Activated T-cell treated with anti-CD3 and anti-CD28 coated beads, Interleukin-2, amount 50 U/mL, for 24 hours (primary cell): Measurements from ENCODE around the gene INPP5A.
"Not testable (repeated sequence)": the region's sequence is repeated elsewhere in the genome, so short reads cannot be mapped to it uniquely, and the experiment has no call there.

ENCODE experiments used
- DNase-seq: peaks from one replicate; pipeline ENCODE4 v3.0.0-alpha.2; 2020
- H3K27ac Mint-ChIP-seq: 2 replicates; pipeline ENCODE4 v1.8.0; 2020; ENCODE audit warnings: mild to moderate bottlenecking, mixed read lengths
- H3K27me3 Mint-ChIP-seq: 2 replicates; pipeline ENCODE4 v1.8.0; 2020; ENCODE audit warnings: mixed read lengths
- H3K36me3 Mint-ChIP-seq: 2 replicates; pipeline ENCODE4 v1.8.0; 2020; ENCODE audit warnings: low read depth, mixed read lengths
- H3K4me1 Mint-ChIP-seq: 2 replicates; pipeline ENCODE4 v1.8.0; 2020; ENCODE audit warnings: low read depth, mixed read lengths
- H3K4me3 Mint-ChIP-seq: 2 replicates; pipeline ENCODE4 v1.8.0; 2020; ENCODE audit warnings: mild to moderate bottlenecking, moderate library complexity, mixed read lengths
- H3K9me3 Mint-ChIP-seq: 2 replicates; pipeline ENCODE4 v1.8.0; 2020; ENCODE audit warnings: mixed read lengths

INPP5A gene

DNA sequence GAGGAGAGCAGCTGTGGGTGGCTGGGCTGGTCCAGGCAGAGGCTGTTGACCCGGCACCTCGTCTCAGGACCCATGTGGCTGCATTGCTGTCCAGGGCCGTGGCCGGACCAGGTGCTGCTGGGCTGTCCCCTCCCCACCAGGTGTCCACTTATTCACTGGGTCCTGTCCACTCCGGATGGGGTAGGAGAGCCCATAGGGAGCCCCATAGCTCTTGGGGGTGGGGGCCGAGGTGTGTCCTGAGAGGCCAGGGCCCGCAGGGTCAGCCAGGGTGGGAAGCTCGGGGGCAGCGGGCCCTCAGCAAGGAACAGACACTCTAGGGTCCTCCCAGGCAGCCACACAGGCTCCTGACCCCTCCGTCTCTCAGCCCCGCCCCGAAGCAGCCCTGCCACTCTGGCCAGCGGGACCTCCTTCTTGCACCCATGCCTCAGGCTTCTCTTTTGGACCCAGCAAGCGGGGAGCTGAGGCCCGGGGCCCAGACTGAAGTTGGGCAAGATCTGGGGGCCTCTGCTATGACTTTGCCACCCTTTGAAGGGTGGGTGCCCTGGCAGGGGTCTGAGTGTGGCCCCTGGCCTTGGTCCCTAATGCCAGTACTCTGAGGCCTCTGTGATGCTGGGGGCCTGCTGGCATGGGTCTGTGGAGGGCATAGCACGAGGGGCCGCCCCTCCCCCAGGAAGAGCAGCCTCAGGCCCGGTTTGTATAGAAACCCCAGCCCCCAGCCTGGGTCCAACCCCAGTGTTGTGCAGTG is 162.0 kb downstream of the INPP5A start:
- H3K9me3 Mint-ChIP-seq = no peaks in the 10 kb centered on the region
- H3K36me3 Mint-ChIP-seq = peaks cover 50% of the 10 kb centered on the region
- H3K4me3 Mint-ChIP-seq = no peak overlapping the region
- no peaks in the 10 kb centered on the region for H3K27me3 Mint-ChIP-seq
- DNase-seq = no peak
- H3K27ac Mint-ChIP-seq = no peak overlapping the region
- H3K4me1 Mint-ChIP-seq = peaks cover 2% of the 10 kb centered on the region

- Mint-ChIP-seq H3K4me3 (no peak overlapping the region), H3K27ac (no peak overlapping the region), H3K36me3 (peaks cover 54% of the 10 kb centered on the region)
These were observed 162.8 kb downstream of the INPP5A start for GRCh38 chr10:132700156-132701098.

GRCh38 chr10:132701099-132701845 is 163.7 kb downstream of the INPP5A start:
- peaks cover 7% of the 10 kb centered on the region for H3K9me3 Mint-ChIP-seq
- no peak overlapping the region for H3K27ac Mint-ChIP-seq
- no peaks in the 10 kb centered on the region for H3K4me1 Mint-ChIP-seq
- H3K36me3 Mint-ChIP-seq = peaks cover 59% of the 10 kb centered on the region
- no peak overlapping the region for H3K4me3 Mint-ChIP-seq
- no peaks in the 10 kb centered on the region for H3K27me3 Mint-ChIP-seq
- DNase-seq = no peak

More at GRCh38 chr10:132700156-132701098, 162.8 kb downstream of the INPP5A start:
- Mint-ChIP-seq H3K9me3 (no peaks in the 10 kb centered on the region), H3K27me3 (no peaks in the 10 kb centered on the region), H3K4me1 (peaks cover 2% of the 10 kb centered on the region)
- DNase-seq = no peak

GRCh38 chr10:132701846-132702190 is 164.2 kb downstream of the INPP5A start:
- H3K36me3 Mint-ChIP-seq = peaks cover 64% of the 10 kb centered on the region
- no peak for DNase-seq
- no peak overlapping the region for H3K27ac Mint-ChIP-seq
- no peaks in the 10 kb centered on the region for H3K27me3 Mint-ChIP-seq
- peaks cover 8% of the 10 kb centered on the region for H3K9me3 Mint-ChIP-seq
- no peak overlapping the region for H3K4me3 Mint-ChIP-seq
- no peaks in the 10 kb centered on the region for H3K4me1 Mint-ChIP-seq

GRCh38 chr10:132702601-132703418 is 165.2 kb downstream of the INPP5A start:
- H3K27me3 Mint-ChIP-seq = no peaks in the 10 kb centered on the region
- no peak for DNase-seq
- peaks cover 8% of the 10 kb centered on the region for H3K9me3 Mint-ChIP-seq
- H3K4me3 Mint-ChIP-seq = no peak overlapping the region
- H3K36me3 Mint-ChIP-seq = peaks cover 66% of the 10 kb centered on the region
- H3K4me1 Mint-ChIP-seq = no peaks in the 10 kb centered on the region
- H3K27ac Mint-ChIP-seq = no peak overlapping the region

DNA sequence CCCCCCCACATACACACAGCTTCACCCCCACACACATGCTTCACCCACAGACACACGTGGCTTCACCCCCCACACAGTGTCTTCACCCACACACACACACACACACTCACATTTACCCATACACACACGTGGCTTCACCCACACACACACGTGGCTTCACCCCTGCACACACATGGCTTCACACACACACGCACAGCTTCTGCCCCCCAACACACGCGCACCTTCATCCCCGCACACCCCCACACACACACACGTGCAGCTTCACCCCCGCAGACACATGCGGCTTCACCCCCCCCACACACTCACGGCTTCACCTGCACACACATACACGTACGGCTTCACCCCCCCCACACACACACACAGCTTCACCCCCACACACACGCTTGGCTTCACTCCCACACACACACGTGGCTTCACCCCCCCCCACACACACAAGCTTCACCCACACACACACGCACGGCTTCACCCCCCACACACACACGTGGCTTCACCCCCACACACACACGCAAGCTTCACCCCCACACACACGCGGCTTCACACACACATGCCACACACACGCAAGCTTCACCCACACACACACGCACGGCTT is 165.9 kb downstream of the INPP5A start:
- no peak for DNase-seq
- Mint-ChIP-seq H3K36me3 (peaks cover 65% of the 10 kb centered on the region), H3K4me1 (no peaks in the 10 kb centered on the region), H3K27me3 (no peaks in the 10 kb centered on the region), H3K9me3 (peaks cover 8% of the 10 kb centered on the region), H3K27ac (no peak overlapping the region), H3K4me3 (no peak overlapping the region)

GRCh38 chr10:132704008-132704814 is 166.6 kb downstream of the INPP5A start:
- Mint-ChIP-seq H3K4me1 (no peaks in the 10 kb centered on the region), H3K36me3 (peaks cover 64% of the 10 kb centered on the region), H3K27me3 (no peaks in the 10 kb centered on the region), H3K27ac (no peak overlapping the region), H3K4me3 (no peak overlapping the region), H3K9me3 (peaks cover 8% of the 10 kb centered on the region)
- DNase-seq = no peak

GRCh38 chr10:132704815-132705064 is 167.2 kb downstream of the INPP5A start:
- H3K27ac Mint-ChIP-seq, H3K4me1 Mint-ChIP-seq, H3K27me3 Mint-ChIP-seq, H3K4me3 Mint-ChIP-seq, H3K9me3 Mint-ChIP-seq, DNase-seq: not testable (repeated sequence)
- peaks cover 64% of the 10 kb centered on the region for H3K36me3 Mint-ChIP-seq

DNA sequence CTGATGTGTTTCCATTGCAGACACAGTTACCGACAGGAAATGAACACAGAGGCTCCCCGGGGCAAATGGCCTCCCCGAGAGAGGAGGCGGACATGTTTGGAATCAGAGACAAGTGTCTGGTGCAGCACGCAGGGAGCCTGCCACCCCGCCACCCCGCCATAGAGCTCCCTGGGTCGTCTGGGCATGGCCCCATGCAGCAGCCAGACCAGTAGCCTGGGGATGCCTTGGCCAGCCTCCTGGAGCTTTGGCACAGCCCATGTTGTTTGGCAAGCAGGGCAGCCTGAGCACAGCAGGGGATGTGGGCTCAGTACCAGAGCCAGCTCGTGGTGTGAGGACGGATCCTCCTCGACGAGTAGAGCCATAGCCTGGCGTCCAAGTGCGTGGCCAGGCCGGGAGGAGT is 167.6 kb downstream of the INPP5A start:
- Mint-ChIP-seq H3K27ac (no peak overlapping the region), H3K36me3 (peaks cover 68% of the 10 kb centered on the region), H3K4me1 (no peaks in the 10 kb centered on the region), H3K9me3 (peaks cover 8% of the 10 kb centered on the region), H3K4me3 (no peak overlapping the region), H3K27me3 (no peaks in the 10 kb centered on the region)
- DNase-seq = no peak

GRCh38 chr10:132705943-132706342 is 168.4 kb downstream of the INPP5A start:
- H3K27me3 Mint-ChIP-seq = no peaks in the 10 kb centered on the region
- H3K36me3 Mint-ChIP-seq = peaks cover 71% of the 10 kb centered on the region
- no peak overlapping the region for H3K27ac Mint-ChIP-seq
- H3K9me3 Mint-ChIP-seq = peaks cover 8% of the 10 kb centered on the region
- no peak for DNase-seq
- H3K4me3 Mint-ChIP-seq = no peak overlapping the region
- H3K4me1 Mint-ChIP-seq = no peaks in the 10 kb centered on the region

DNA sequence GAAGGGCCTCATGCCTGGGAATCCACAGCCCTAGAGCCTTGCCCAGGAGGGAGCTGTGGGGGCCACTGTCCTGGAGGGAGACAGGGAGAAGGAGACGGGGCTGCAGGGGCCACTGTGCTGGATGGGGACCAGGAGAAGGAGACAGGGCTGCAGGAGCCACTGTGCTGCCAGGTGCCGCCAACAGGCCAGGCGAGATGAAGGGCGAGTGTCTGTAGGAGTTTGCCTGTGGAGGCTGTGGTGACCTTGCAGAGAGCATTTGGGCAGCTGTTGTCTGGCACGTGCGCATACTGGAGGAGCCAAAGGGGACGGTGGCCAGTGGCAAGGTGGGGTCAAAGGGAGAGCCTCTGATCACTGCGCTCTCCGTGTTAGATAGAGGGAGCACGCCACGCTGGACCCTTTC is 169.1 kb downstream of the INPP5A start:
- H3K27me3 Mint-ChIP-seq = no peaks in the 10 kb centered on the region
- no peak overlapping the region for H3K27ac Mint-ChIP-seq
- H3K36me3 Mint-ChIP-seq = peaks cover 73% of the 10 kb centered on the region
- no peak overlapping the region for H3K4me3 Mint-ChIP-seq
- no peaks in the 10 kb centered on the region for H3K4me1 Mint-ChIP-seq
- no peak for DNase-seq
- peaks cover 8% of the 10 kb centered on the region for H3K9me3 Mint-ChIP-seq

DNA sequence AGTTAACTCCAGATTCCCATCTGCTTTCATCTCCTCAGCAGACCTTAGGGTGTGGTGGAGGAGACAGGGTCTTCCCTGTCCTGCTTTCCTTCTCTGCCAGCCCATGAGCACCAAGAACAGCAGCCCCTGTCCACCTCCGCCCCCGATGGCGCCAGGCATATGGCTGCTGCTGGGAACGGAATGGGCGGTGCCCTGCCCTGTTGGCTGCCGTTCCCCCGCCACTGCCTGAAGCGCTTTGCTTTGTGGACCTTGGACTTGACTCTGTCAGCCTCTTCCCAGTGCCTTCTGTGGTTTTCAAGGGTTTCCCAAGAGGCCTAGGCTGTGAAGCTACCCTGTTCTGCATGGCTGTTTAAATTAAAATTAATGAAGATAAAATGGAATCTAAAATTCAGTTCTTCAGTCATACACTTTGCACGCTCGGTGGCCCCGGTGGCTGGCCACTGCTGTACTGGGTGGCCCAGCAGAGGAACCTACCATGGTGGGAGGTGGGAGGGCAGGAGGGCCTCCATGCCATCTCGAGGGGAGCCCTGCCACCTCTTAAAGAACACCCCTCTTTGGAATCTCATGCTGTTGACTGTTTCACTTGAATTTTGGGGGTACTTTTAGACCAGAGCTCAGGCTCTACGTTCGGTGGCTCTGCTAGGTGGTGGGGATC is 169.7 kb downstream of the INPP5A start:
- peaks cover 77% of the 10 kb centered on the region for H3K36me3 Mint-ChIP-seq
- H3K27me3 Mint-ChIP-seq = no peaks in the 10 kb centered on the region
- H3K27ac Mint-ChIP-seq = no peak overlapping the region
- DNase-seq = no peak
- H3K4me3 Mint-ChIP-seq = no peak overlapping the region
- H3K4me1 Mint-ChIP-seq = no peaks in the 10 kb centered on the region
- H3K9me3 Mint-ChIP-seq = peaks cover 8% of the 10 kb centered on the region

DNA sequence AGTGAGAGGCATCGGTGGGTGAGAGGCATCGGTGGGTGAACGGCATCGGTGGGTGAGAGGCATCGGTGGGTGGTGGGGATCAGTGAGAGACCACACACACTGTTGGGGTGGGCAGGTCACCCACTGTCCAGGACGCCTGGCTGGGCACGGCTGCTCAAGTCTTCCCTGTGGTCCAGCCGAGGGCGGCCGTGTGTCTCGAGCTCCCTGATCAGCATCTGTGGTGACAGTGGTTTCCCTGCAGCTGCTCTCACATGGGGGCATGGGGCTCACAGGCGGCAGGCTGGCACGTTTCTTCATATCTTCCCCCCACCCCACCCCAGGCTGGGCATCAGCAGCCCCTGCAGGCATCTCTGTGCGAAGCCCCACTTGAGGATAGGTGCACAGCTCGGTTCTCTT is 170.2 kb downstream of the INPP5A start:
- H3K4me3 Mint-ChIP-seq = no peak overlapping the region
- no peaks in the 10 kb centered on the region for H3K27me3 Mint-ChIP-seq
- peaks cover 8% of the 10 kb centered on the region for H3K9me3 Mint-ChIP-seq
- peaks cover 80% of the 10 kb centered on the region for H3K36me3 Mint-ChIP-seq
- H3K4me1 Mint-ChIP-seq = no peaks in the 10 kb centered on the region
- no peak for DNase-seq
- no peak overlapping the region for H3K27ac Mint-ChIP-seq
